ENCODE measurements around the gene TTLL3.
"Not testable (repeated sequence)": the region's sequence is repeated elsewhere in the genome, so short reads cannot be mapped to it uniquely, and the experiment has no call there.

TTLL3 gene

GRCh38 chr3:9809615-9810432 is at the start of gene TTLL3:
TSS of gene TTLL3 (plus strand) at chr3:9810262. CDS start at chr3:9810662, 400 bp downstream.
- peak; percentile 75 for DNase-seq

- DNase-seq: no peak
These were observed 49.1 kb upstream of the TTLL3 start for GRCh38 chr3:9760779-9761505.

GRCh38 chr3:9761919-9762318 is 48.1 kb upstream of the TTLL3 start:
- no peak for DNase-seq

GRCh38 chr3:9762871-9763270 is 47.2 kb upstream of the TTLL3 start:
- no peak for DNase-seq

GRCh38 chr3:9765865-9766264 is 44.2 kb upstream of the TTLL3 start:
- no peak for DNase-seq

GRCh38 chr3:9767418-9767817 is 42.6 kb upstream of the TTLL3 start:
- no peak for DNase-seq

GRCh38 chr3:9768141-9768775 is 41.8 kb upstream of the TTLL3 start:
- DNase-seq: no peak

- DNase-seq: no peak
These were observed 41.0 kb upstream of the TTLL3 start for GRCh38 chr3:9769012-9769411.

GRCh38 chr3:9769426-9770275 is 40.4 kb upstream of the TTLL3 start, which contains the start of gene CAMK1:
TSS of gene CAMK1 (minus strand) at chr3:9769947. CDS start at chr3:9767749, 2,198 bp downstream.
- DNase-seq: peak; percentile 30

GRCh38 chr3:9770276-9770812 is 39.7 kb upstream of the TTLL3 start:
- DNase-seq: no peak

- DNase-seq: not testable (repeated sequence)
These were observed 39.1 kb upstream of the TTLL3 start for GRCh38 chr3:9771007-9771406.

- no peak for DNase-seq
These were observed 33.0 kb upstream of the TTLL3 start for GRCh38 chr3:9776896-9777693.

GRCh38 chr3:9777694-9778021 is 32.4 kb upstream of the TTLL3 start:
- DNase-seq: no peak

GRCh38 chr3:9778143-9779074 is 31.7 kb upstream of the TTLL3 start:
- peak; percentile 33 for DNase-seq

- peak; percentile 37 for DNase-seq
These were observed 30.9 kb upstream of the TTLL3 start for GRCh38 chr3:9779075-9779593.

- DNase-seq: peak; percentile 99
These were observed 30.2 kb upstream of the TTLL3 start for GRCh38 chr3:9779721-9780457.

- DNase-seq: peak; percentile 63
These were observed 29.6 kb upstream of the TTLL3 start for GRCh38 chr3:9780458-9780812.

- no peak for DNase-seq
These were observed 29.2 kb upstream of the TTLL3 start for GRCh38 chr3:9780910-9781309.

- peak; percentile 45 for DNase-seq
These were observed 28.5 kb upstream of the TTLL3 start for GRCh38 chr3:9781551-9781950.

Measured in MV-4-11 (cell line).